Left ventricle myocardium inferior (tissue), 1 donor: Measurements from ENCODE around the gene PDE4B. TPM values are rescaled to one million over a fixed set of nuclear protein-coding genes. Genes with fewer than 3 reads are reported as not detected.

Experiments
- DNase-seq: peaks from one replicate; pipeline ENCODE4 v3.0.0-alpha.2; 2020
- H3K27ac ChIP-seq: fragments of 200-600 bp; replicated peaks from 2 replicates; pipeline ENCODE4 v1.8.0; 2021
- H3K27me3 ChIP-seq: fragments of 200-600 bp; 2 replicates; pipeline ENCODE4 v1.8.0; 2021; ENCODE audit warnings: low read depth
- H3K36me3 ChIP-seq: fragments of 200-600 bp; 2 replicates; pipeline ENCODE4 v1.8.0; 2021
- H3K4me1 ChIP-seq: fragments of 200-600 bp; 2 replicates; pipeline ENCODE4 v1.8.0; 2021
- H3K4me3 ChIP-seq: fragments of 200-600 bp; 2 replicates; pipeline ENCODE4 v1.8.0; 2021; ENCODE audit warnings: mild to moderate bottlenecking, moderate library complexity
- H3K9me3 ChIP-seq: fragments of 200-600 bp; replicated peaks from 2 replicates; pipeline ENCODE4 v1.8.0; 2021
- intact Hi-C: fragments of 100-400 bp; cut with micrococcal nuclease; formaldehyde crosslinking; loops from one replicate; pipeline ENCODE4 v1.11.0; 2022
- total RNA-seq: library from RNA; stranded (reverse); fragmentation: NEBNext Ultra II Directional; extraction: Animal tissue kit (Norgen Biotek cat#: 25700); gene quantifications from one replicate; pipeline ENCODE4 v1.2.1, GENCODE V29; 2021
- TF ChIP-seq, protein P1 (sequence below): fragments of 200-600 bp; IDR thresholded peaks from 2 replicates; pipeline ENCODE4 v1.8.0; 2021; ENCODE audit warnings: antibody characterized with exemption, mild to moderate bottlenecking, borderline replicate concordance
- donor health status: DM: no; HTN: yes; CAD: no; lungs with severe emphysema.

PDE4B gene
- total RNA-seq, 1 donor from 2014 or later: 3.5 TPM

GRCh38 chr1:66028035-66028434, 235.3 kb downstream of the PDE4B start:
- no peaks in the 10 kb centered on the region for H3K4me1 ChIP-seq
- TF ChIP-seq, protein P1, sequence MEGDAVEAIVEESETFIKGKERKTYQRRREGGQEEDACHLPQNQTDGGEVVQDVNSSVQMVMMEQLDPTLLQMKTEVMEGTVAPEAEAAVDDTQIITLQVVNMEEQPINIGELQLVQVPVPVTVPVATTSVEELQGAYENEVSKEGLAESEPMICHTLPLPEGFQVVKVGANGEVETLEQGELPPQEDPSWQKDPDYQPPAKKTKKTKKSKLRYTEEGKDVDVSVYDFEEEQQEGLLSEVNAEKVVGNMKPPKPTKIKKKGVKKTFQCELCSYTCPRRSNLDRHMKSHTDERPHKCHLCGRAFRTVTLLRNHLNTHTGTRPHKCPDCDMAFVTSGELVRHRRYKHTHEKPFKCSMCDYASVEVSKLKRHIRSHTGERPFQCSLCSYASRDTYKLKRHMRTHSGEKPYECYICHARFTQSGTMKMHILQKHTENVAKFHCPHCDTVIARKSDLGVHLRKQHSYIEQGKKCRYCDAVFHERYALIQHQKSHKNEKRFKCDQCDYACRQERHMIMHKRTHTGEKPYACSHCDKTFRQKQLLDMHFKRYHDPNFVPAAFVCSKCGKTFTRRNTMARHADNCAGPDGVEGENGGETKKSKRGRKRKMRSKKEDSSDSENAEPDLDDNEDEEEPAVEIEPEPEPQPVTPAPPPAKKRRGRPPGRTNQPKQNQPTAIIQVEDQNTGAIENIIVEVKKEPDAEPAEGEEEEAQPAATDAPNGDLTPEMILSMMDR: no peak
- H3K27ac ChIP-seq: no peak overlapping the region
- no peak overlapping the region for H3K4me3 ChIP-seq
- no peaks in the 10 kb centered on the region for H3K27me3 ChIP-seq
- intact Hi-C loops: no loop called here
- no peak for DNase-seq
- H3K9me3 ChIP-seq: peaks cover 23% of the 10 kb centered on the region
- no peaks in the 10 kb centered on the region for H3K36me3 ChIP-seq

DNA sequence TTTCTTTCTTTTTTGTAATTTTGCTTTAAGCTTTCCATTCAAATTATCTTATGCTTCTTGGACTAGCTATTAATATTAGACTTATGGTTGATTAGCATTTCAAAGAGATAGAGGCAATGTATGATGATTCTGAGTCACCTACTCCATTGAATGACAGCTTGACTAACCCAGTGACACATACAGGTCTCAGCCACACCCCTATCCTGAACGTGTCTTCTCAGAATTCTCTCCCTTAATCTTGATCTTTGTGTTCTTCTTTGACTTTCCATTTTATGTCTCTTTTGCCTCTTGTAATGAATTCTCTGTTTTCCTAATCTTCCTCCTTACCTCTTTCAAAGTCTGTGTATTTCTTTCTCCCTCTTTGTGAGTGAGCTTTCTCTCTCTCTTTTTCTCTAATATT, 241.1 kb downstream of the PDE4B start:
- Histone ChIP-seq H3K27me3 (no peaks in the 10 kb centered on the region), H3K4me1 (no peaks in the 10 kb centered on the region), H3K4me3 (no peak overlapping the region), H3K27ac (no peak overlapping the region), H3K9me3 (peaks cover 23% of the 10 kb centered on the region), H3K36me3 (no peaks in the 10 kb centered on the region)
- TF ChIP-seq, protein P1: no peak
- DNase-seq: no peak
- intact Hi-C loops: no loop called here

GRCh38 chr1:66035616-66036245, 243.0 kb downstream of the PDE4B start:
- TF ChIP-seq, protein P1: no peak
- no peaks in the 10 kb centered on the region for H3K36me3 ChIP-seq
- H3K4me3 ChIP-seq: no peak overlapping the region
- no peaks in the 10 kb centered on the region for H3K4me1 ChIP-seq
- intact Hi-C loops: no loop called here
- peaks cover 4% of the 10 kb centered on the region for H3K9me3 ChIP-seq
- DNase-seq: no peak
- no peak overlapping the region for H3K27ac ChIP-seq
- no peaks in the 10 kb centered on the region for H3K27me3 ChIP-seq

DNA sequence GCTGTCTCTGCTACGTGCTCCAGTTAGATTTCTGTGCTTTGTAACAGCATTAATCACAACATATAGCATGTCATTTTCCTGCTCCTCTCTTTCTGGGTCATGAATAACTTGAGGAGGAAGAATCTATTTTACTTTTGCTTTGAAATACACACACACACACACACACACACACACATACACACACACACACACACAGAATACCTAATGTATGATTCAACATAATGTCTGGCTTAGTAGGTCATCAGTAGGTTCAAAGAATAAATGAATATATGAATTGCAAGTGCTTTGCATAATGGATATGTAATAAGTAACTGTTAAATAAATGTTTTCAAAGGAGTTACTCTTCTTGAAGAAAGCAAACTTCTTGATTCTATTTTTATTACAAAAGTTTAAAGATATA, 249.0 kb downstream of the PDE4B start:
- H3K4me3 ChIP-seq: no peak overlapping the region
- H3K36me3 ChIP-seq: no peaks in the 10 kb centered on the region
- H3K27ac ChIP-seq: no peak overlapping the region
- H3K4me1 ChIP-seq: no peaks in the 10 kb centered on the region
- H3K27me3 ChIP-seq: peaks cover 4% of the 10 kb centered on the region
- TF ChIP-seq, protein P1: no peak
- H3K9me3 ChIP-seq: no peaks in the 10 kb centered on the region
- intact Hi-C loops: no loop called here
- DNase-seq: no peak

- H3K27ac ChIP-seq: no peak overlapping the region
- TF ChIP-seq, protein P1: no peak
- H3K4me1 ChIP-seq: no peaks in the 10 kb centered on the region
- intact Hi-C loops: no loop called here
- H3K36me3 ChIP-seq: no peaks in the 10 kb centered on the region
- H3K27me3 ChIP-seq: peaks cover 4% of the 10 kb centered on the region
- no peaks in the 10 kb centered on the region for H3K9me3 ChIP-seq
- no peak for DNase-seq
- H3K4me3 ChIP-seq: no peak overlapping the region
These were observed 250.5 kb downstream of the PDE4B start for GRCh38 chr1:66043186-66043585.
